ENCODE measurements around the gene EIF2B1.
"Not testable (repeated sequence)": the region's sequence is repeated elsewhere in the genome, so short reads cannot be mapped to it uniquely, and the experiment has no call there.

The EIF2B1 gene

DNA sequence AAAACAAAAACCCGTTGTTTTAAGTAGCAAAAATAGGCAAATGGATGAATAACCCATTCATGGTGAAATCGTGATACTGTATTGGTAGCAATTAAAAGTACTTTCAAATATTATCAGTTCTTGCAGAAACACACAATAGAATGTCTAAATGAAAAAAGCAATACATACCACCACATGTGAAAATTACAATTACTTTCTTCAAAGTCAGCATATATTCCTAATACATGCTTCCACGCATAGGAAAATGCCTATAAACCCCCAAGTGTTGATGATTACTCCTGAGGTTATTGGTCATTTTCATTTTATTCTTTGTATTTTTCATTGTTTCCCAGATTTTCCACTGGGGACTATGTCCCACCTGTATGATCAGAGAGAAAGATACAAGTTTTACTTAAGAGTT lies 16.3 kb downstream of the EIF2B1 start:
- no peak for FAIRE-seq

- no peak for FAIRE-seq
These were observed 19.0 kb downstream of the EIF2B1 start for GRCh38 chr12:123614531-123614930.

GRCh38 chr12:123614110-123614509 lies 19.4 kb downstream of the EIF2B1 start:
- FAIRE-seq = no peak

DNA sequence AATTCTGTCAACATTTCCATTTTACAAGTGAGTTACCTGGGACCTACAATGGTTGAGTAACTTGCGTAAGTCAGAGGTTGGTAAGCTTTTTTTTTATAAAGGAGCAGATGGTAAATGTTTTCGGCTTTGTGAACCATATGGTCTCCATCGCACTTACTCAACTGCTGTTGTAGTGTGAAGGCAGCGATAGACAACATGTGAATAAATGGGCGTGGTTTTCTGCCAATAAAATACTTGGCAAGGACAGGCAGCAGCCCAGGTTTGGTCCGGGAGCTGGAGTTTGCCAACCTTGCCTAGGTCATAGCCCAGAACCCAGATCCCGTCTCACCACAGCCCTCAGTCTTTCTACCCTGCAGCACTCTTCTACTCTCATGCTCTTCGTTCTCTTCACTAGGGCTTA lies 25.3 kb downstream of the EIF2B1 start:
- FAIRE-seq = no peak

DNA sequence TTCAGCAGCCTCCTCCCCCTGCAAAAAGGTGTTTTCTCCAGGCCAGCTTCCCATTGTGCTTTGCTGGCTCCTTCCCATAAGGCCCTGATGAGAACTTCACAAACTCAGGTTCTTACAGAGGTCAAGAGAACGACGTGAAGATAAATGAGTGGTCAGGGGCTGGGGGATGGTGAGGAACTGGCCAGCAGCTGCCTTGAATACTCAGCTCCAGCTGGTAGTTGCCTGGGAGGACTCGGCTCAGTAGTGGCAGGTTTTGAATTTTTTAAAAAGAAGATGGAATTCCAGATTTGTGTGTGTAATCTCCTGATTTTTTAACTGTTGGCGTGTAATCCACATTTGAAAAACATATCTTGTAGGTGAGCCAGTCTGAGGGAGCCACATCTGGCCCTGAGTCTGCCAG lies 25.7 kb downstream of the EIF2B1 start:
- FAIRE-seq = no peak

DNA sequence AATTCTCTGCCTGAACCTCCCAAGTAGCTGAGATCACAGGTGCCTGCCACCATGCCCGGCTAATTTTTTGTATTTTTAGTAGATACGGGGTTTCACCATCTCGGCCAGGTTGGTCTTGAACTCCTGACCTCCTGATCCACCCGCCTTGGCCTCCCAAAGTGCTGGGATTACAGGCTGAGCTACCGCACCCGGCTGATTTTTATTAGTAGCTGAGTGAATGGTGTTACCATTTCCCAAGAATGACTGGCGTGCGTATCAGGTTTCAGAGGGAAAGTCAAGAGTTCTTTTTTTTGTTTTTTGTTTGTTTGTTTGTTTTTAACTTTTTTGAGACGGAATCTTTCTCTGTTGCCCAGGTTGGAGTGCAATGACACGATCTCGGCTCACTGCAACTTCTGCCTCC lies 30.0 kb downstream of the EIF2B1 start:
- not testable (repeated sequence) for FAIRE-seq

DNA sequence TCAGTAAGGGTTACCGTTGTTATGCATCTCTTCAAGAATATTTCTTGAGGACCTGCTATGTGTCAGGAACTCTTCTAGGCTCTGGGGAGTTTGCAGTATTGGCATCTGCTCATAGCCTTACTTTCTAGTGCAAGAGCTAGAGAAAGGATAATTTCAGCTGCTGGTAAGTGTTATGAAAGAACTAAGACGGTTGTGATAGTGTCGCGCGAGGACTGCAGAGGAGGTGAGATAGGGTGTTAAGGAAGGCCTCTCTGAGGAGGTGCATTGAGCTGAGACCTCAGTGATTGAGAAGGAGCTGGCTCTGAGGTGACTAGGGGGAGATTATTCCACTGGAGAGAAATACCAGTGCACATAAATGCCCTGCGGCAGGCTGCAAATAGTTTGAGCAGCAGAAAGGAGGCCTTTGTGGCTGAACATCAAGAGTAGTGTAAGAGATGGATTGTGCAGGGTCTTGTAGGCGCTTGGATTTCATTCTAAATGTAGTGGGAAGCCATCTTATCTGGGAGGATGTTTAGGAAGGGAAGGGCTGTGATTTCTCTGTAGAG lies 30.8 kb downstream of the EIF2B1 start:
- FAIRE-seq = no peak

- FAIRE-seq = no peak
These were observed 31.6 kb downstream of the EIF2B1 start, which contains the start of gene DDX55 for GRCh38 chr12:123601602-123602489. Gene DDX55, plus strand, starts transcription at chr12:123602099. Its CDS starts 50 bp downstream, at chr12:123602149.

DNA sequence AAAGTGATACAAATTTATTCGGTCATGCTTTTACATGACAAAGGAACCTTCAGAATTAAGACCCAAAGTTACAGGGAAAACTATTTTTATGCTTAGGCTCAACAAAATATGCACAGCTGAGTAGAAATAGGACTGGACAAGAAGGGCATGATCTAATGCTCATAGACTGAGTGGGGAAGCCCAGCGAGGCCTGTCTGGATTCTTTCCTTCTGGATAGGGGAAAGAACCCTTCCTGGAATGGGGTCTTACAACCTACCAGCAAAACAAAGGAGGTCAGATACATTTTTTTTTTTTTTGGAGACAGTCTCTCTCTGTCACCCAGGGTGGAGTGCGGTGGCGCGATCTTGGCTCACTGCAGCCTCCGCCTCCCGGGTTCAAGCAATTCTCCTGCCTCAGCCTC lies 33.8 kb downstream of the EIF2B1 start:
- FAIRE-seq = no peak

DNA sequence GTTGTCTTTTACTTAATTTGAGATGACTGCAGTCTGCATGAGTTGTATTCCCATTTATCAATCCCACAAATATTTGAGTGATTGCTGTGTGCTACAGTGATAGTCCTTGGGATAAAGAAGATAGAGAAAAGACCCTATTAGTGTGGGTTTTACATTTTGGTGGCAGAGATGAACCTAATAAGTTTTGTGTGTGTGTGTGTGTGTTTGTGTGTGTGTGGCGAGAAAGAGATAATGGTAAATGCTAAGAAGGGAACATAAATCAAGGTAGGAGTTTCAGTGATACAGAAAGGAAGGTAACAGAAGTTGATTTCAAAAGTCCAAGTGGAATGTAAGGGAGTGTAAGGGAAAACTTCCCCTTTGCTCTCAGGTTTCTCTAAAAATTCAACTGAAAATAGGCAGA lies 34.2 kb downstream of the EIF2B1 start:
- FAIRE-seq = no peak

GRCh38 chr12:123598522-123598921 lies 35.0 kb downstream of the EIF2B1 start:
- FAIRE-seq = no peak

DNA sequence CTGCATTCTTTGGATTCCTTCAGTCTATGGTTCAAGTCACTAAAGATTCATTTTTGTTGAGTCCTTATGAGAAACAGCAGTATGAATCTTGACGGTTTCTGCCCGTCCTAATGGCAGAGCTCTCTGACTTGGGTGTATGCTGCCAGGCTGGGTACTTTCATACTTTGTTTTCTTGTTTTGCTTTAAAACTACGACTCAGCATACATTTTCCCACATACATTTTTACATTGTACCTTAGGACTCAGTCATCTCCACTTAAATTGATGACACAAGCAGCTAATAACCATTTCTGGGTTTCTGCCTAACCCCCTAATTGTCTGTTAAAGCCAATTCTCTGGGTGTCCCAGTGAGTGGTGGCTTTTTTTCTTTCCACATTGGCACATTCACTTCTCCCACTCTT lies 36.4 kb downstream of the EIF2B1 start:
- no peak for FAIRE-seq

DNA sequence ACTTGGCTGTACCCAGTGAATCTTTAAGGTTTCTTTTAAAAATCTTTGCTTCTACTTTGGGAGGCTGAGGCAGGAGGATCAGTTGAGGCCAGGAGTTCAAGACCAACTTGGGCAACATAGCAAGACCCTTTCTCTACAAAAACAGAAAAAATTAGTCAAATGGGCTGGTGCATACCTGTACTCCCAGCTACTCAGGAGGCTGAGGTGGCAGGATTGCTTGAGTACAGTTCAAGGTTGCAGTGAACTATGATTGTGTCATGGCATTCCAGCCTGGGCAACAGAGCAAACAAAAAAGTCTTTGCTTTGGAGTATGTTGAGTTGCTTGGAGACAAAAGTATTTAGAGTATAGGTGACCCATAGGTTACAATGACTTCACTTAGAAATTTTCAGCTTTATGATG lies 37.8 kb downstream of the EIF2B1 start:
- no peak for FAIRE-seq

DNA sequence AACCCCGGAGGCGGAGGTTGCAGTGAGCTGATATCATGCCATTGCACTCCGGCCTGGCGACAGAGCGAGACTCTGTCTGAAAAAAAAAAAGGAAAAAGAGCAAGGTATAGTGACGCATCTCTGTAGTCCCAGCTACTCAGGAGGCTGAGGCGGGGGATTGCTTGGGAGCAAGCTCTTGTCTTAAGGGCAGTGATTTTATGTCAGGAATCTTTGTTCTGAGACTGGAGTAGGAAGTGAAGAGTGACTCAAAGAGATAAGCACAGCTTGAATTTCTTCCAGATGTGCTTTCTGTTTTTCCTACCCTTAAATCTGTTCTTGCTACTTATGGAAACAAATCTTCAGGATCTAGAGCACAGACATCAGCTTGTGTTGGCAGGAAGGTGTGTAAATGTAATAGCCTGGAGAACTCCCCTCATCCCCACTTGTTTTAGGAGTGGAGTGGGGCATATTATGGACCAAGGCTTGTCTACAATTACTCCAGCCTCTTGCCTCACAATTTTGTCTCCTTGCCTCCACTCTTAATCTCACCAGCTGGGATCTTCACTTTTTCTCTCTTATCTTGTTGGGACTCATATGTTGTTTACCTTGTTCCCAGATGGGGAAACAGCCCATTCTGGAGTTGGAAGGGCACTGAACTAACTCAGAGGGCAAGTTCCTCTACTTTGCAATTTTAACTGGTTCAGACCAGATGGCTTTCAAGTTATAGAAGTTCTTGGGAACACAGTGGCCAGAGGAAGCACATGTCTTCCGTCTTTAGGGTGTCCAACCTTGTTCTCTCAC lies 41.6 kb downstream of the EIF2B1 start:
- no peak for FAIRE-seq

DNA sequence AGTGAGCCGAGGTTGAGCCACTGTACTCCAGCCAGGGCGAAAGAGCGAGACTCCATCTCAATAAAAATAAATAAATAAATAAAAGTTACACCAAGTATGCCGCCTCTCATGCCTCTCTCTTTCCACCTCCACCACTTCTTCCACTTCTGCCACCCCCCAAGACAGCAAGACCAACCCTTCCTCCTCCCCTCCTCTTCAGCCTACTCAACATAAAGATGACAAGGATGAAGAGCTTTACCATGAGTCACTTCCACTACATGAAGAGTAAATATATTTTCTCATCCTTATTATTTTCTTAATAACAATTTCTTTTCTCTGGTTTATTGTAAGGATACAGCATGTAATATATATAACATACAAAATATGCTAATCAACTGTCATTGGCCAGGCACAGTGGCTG lies 52.7 kb downstream of the EIF2B1 start:
- no peak for FAIRE-seq

DNA sequence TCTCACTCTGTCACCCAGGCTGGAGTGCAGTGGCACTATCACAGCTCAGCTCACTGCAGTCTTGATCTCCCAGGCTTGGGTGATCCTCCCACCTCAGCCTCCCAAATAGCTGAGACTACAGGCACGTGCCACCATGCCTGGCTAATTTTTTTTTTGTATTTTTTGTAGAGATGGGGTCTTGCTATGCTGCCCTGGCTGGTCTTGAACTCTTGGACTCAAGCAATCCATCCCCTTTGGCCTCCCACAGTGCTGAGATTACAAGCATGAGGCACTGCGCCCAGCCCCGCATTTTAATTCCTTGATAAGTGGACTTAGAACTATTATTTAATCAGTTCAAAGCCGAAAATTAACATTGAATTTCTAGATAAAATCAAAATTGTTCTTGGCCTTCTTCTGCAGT lies 54.7 kb downstream of the EIF2B1 start:
- FAIRE-seq = not testable (repeated sequence)

DNA sequence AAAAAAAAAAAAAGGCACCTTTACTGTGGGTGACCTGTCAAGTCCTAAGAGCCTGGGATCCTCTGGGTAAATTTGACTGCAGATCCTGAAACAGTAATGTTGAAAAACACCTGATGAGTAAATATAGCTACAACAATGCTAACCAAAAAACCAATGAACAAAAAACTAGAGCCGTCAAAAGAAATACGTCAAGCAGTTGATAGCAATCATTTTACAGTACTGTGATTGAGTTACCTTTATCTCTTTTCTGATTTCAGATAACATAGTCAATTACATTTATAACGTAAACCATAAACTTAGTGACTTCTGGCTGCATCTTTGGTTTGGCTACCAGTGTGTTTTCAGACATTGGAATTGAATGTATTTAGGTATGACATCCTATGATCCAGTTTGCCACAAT lies 55.2 kb downstream of the EIF2B1 start:
- no peak for FAIRE-seq

GRCh38 chr12:123576611-123577010 lies 56.9 kb downstream of the EIF2B1 start:
- FAIRE-seq = no peak

DNA sequence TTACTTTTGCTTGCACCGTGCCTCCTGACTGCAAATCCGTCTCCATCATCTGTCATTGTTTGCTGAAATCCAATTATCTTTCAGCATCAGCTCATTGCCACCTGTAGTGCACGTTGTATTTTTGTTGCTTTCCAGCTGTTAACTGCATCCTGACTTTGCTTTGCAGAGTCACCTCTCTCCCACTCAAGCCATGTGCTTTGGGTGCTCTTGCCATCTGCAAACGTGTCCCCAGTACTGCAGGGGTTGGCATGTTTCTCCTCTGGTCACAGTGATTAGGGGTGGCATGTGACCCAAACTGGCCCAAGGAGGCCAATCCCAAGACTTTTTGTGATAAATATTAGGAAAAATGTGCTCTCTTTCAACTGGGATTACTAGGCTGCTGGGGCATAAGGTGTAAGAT lies 59.6 kb downstream of the EIF2B1 start:
- FAIRE-seq = no peak

DNA sequence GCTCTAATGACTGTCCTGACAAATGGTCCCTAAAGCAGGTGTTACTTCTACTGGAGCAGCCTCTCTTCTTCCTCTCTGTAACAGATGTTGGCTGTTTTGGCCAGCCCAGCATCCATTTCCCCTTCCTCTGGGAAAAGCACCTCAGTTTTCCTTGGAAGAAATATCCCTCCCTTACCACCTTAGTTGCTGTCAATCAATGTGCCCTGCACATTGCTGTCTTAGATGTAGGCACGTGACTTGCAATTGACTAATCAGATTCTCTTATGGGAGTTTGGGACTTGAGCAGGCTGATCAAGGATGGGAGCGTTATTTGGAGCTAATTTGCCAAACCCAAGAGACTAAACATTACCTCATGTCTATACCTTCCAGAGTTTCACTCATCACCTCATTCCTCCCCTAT lies 61.1 kb downstream of the EIF2B1 start:
- no peak for FAIRE-seq

- FAIRE-seq = no peak
These were observed 62.1 kb downstream of the EIF2B1 start for GRCh38 chr12:123571343-123571813.
